K562 (cell line): Measurements from ENCODE around the gene MFSD12. TPM values are rescaled to one million over a fixed set of nuclear protein-coding genes. Genes with fewer than 3 reads are reported as not detected.

Source experiments
- ADNP ChIP-seq: fragments of 200-800 bp; sonication (Bioruptor generic); IDR thresholded peaks from 2 replicates; pipeline ENCODE4 v1.6.1; 2016; ENCODE audit warnings: missing genetic modification characterization, missing compliant biosample characterization
- ARID1B ChIP-seq: fragments of 450-650 bp; IDR thresholded peaks from 2 replicates; pipeline ENCODE4 v1.6.1; 2016; ENCODE audit warnings: antibody characterized with exemption, mild to moderate bottlenecking, inconsistent platforms
- ATF2 ChIP-seq: sonication (generic); formaldehyde crosslinking; IDR thresholded peaks from 2 replicates; pipeline ENCODE4 v1.8.1; 2022; ENCODE audit warnings: missing genetic modification reagents
- BRCA1 ChIP-seq, 2 experiments: fragments of 450-650 bp in 1 of 2; sonication (generic) in 1 of 2; formaldehyde crosslinking in 1 of 2; IDR thresholded peaks; 2 replicates each; pipeline versions ENCODE4 v1.5.0 to v1.6.1; 2017 to 2020; ENCODE audit warnings: mild to moderate bottlenecking in 1 of 2, missing genetic modification reagents in 1 of 2
- BRD9 ChIP-seq: fragments of 450-650 bp; IDR thresholded peaks from 2 replicates; pipeline ENCODE4 v1.6.1; 2018; ENCODE audit warnings: low read depth; ENCODE audit not compliant: partially characterized antibody
- CC2D1A ChIP-seq: fragments of 450-650 bp; IDR thresholded peaks from 2 replicates; pipeline ENCODE4 v1.6.1; 2017; ENCODE audit warnings: mild to moderate bottlenecking
- CHCHD3 ChIP-seq: fragments of 250-450 bp; sonication (Bioruptor Pico); IDR thresholded peaks from 2 replicates; pipeline ENCODE4 v2.1.2; 2022; ENCODE audit warnings: mild to moderate bottlenecking
- CTCF ChIP-seq, 3 experiments: IDR thresholded peaks in 2 of 3; conservative IDR thresholded peaks in 1 of 3; 2 replicates each; pipeline ENCODE4 v1.5.1; 2011 to 2012; ENCODE audit warnings: low read length in 3 of 3, mild to moderate bottlenecking in 3 of 3, control low read depth in 2 of 3, improper control_type of control experiment in 1 of 3, inconsistent platforms in 1 of 3, low read depth in 1 of 3, mixed read lengths in 1 of 3, moderate library complexity in 1 of 3; ENCODE audit not compliant: insufficient read depth in 2 of 3
- E2F3 ChIP-seq: fragments of 250-450 bp; sonication (Bioruptor Pico); IDR thresholded peaks from 2 replicates; pipeline ENCODE4 v1.4.0; 2020; ENCODE audit warnings: mild to moderate bottlenecking
- GTF2F1 ChIP-seq: IDR thresholded peaks from 2 replicates; pipeline ENCODE4 v1.6.1; 2011; ENCODE audit warnings: low read depth, low read length, improper control_type of control experiment
- TCF7 ChIP-seq: sonication (generic); IDR thresholded peaks from 2 replicates; pipeline ENCODE4 v1.6.1; 2016; ENCODE audit warnings: antibody characterized with exemption, borderline replicate concordance
- TCFL5 ChIP-seq: fragments of 250-450 bp; sonication (Bioruptor Pico); conservative IDR thresholded peaks from 2 replicates; pipeline ENCODE4 v1.6.1; 2021; ENCODE audit warnings: mild to moderate bottlenecking, moderate library complexity, matching md5 sums
- ZFX ChIP-seq: sonication (generic); formaldehyde crosslinking; IDR thresholded peaks from 2 replicates; pipeline ENCODE4 v1.8.0; 2022; ENCODE audit warnings: mild to moderate bottlenecking, missing genetic modification reagents, moderate library complexity
- ZNF121 ChIP-seq: sonication (generic); formaldehyde crosslinking; conservative IDR thresholded peaks from 2 replicates; pipeline ENCODE4 v1.8.0; 2022; ENCODE audit warnings: missing genetic modification reagents
- ZNF347 ChIP-seq: fragments of 450-650 bp; formaldehyde crosslinking; IDR thresholded peaks from 2 replicates; pipeline ENCODE4 v1.4.0; 2020; ENCODE audit warnings: low read depth, mild to moderate bottlenecking, moderate library complexity
- polyA plus RNA-seq, 8 experiments: library from polyadenylated mRNA; depleted of rRNA in 4 of 8; stranded (reverse) in 5 of 8; unstranded in 3 of 8; fragments of >200 nt; fragmentation: Nextera tagmentation in 2 of 8; fragmentation: Illumina TruSeq in 1 of 8; extraction: Ambion mirVana in 2 of 8; extraction: Trizol in 1 of 8; gene quantifications; 2 replicates each; pipeline versions ENCODE4 v1.2.1 to v1.2.3, GENCODE V29; 2011 to 2014; ENCODE audit warnings: inconsistent platforms in 1 of 8, missing spikeins in 1 of 8
- total RNA-seq, 7 experiments: library from RNA; depleted of rRNA in 6 of 7; stranded (reverse); fragments of >200 nt in 6 of 7; fragmentation: Illumina TruSeq in 2 of 7; extraction: Trizol in 2 of 7; gene quantifications; 2 replicates each; pipeline versions ENCODE4 v1.2.1 to v1.2.3, GENCODE V29; 2011 to 2021; ENCODE audit warnings: low replicate concordance in 1 of 7
- TF ChIP-seq, protein P1 (sequence below): IDR thresholded peaks from 2 replicates; pipeline ENCODE4 v1.6.1; 2011; ENCODE audit warnings: borderline replicate concordance, low read depth, mild to moderate bottlenecking, moderate library complexity, low read length; ENCODE audit not compliant: insufficient read depth, poor library complexity, severe bottlenecking
- TF ChIP-seq, protein P2 (sequence below): fragments of 450-650 bp; IDR thresholded peaks from 2 replicates; pipeline ENCODE4 v1.6.1; 2016; ENCODE audit warnings: mild to moderate bottlenecking
- TF ChIP-seq, protein P3 (sequence below): fragments of 450-650 bp; conservative IDR thresholded peaks from 2 replicates; pipeline ENCODE4 v1.6.1; 2016; ENCODE audit warnings: missing genetic modification characterization, low read depth, mild to moderate bottlenecking, missing compliant biosample characterization, moderate library complexity

Gene MFSD12
- total and polyA plus RNA-seq, 9 of the 15 experiments (the other 6 are each of a cell fraction or from before 2014, with no cell fraction given), result 0.69 to 112 (median 31.8) TPM

DNA sequence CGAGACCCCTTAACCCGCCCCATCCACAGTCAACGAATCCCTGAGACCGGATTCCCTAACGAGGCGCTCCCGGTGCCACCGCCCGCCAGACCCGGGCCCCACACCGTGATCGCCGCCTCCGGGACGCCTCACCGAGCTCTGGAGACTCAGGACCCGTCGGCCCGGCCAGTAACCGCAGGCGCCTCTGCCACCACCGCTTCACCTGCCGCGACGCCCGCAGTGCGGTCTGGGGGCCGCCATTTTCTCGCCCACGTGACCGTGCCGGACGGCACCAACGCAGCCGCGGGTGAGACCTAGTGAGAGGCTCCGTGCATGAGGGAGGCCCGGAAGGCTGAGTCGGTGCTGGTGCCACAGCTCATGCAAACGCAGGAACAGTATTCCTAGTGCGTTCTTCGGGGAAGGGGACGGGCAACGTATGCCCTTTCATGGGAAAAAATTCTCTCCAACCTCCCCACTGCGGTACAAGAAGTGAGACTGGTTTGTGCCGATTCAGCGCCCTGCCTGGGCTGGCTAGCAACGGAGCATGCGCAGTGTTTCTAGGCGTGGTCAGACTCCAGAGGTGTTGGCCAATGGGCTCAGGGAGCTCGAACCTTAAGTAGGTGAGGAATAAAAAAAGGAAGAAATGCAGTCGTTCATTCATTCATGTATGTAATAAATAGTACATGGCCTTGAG, 56.8 kb downstream of the MFSD12 start, which contains the start of gene DOHH (continued):
- TF ChIP-seq, protein P1, sequence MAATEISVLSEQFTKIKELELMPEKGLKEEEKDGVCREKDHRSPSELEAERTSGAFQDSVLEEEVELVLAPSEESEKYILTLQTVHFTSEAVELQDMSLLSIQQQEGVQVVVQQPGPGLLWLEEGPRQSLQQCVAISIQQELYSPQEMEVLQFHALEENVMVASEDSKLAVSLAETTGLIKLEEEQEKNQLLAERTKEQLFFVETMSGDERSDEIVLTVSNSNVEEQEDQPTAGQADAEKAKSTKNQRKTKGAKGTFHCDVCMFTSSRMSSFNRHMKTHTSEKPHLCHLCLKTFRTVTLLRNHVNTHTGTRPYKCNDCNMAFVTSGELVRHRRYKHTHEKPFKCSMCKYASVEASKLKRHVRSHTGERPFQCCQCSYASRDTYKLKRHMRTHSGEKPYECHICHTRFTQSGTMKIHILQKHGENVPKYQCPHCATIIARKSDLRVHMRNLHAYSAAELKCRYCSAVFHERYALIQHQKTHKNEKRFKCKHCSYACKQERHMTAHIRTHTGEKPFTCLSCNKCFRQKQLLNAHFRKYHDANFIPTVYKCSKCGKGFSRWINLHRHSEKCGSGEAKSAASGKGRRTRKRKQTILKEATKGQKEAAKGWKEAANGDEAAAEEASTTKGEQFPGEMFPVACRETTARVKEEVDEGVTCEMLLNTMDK, result no peak
- peak; percentile 35; the same call in 1 of the 2 replicates for TF ChIP-seq TCF7
- TF ChIP-seq ZNF121 (CRISPR knock-in tag), result no peak
- TF ChIP-seq CC2D1A, result no peak
- no peak for TF ChIP-seq CTCF (IDR thresholded peaks at IDR 0.05 in 2 of 3, conservative IDR thresholded peaks at IDR 0.05 in 1 of 3; ENCODE audit: insufficient read depth in 2 of 3, low read depth in 1 of 3, low read length in 3 of 3)
- no peak for TF ChIP-seq BRCA1 (IDR thresholded peaks at IDR 0.05)
- TF ChIP-seq BRCA1 (CRISPR knock-in tag; IDR thresholded peaks at IDR 0.05), result no peak
- TF ChIP-seq ARID1B, result 0 out of 2 replicates have a peak, but pooled peaks have one; percentile 28
- TF ChIP-seq CHCHD3 (CRISPR knock-in tag), result no peak
- no peak for TF ChIP-seq TCFL5 (CRISPR knock-in tag)
- no peak for TF ChIP-seq GTF2F1
- TF ChIP-seq, protein P2, sequence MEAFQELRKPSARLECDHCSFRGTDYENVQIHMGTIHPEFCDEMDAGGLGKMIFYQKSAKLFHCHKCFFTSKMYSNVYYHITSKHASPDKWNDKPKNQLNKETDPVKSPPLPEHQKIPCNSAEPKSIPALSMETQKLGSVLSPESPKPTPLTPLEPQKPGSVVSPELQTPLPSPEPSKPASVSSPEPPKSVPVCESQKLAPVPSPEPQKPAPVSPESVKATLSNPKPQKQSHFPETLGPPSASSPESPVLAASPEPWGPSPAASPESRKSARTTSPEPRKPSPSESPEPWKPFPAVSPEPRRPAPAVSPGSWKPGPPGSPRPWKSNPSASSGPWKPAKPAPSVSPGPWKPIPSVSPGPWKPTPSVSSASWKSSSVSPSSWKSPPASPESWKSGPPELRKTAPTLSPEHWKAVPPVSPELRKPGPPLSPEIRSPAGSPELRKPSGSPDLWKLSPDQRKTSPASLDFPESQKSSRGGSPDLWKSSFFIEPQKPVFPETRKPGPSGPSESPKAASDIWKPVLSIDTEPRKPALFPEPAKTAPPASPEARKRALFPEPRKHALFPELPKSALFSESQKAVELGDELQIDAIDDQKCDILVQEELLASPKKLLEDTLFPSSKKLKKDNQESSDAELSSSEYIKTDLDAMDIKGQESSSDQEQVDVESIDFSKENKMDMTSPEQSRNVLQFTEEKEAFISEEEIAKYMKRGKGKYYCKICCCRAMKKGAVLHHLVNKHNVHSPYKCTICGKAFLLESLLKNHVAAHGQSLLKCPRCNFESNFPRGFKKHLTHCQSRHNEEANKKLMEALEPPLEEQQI, result no peak
- TF ChIP-seq, protein P3, sequence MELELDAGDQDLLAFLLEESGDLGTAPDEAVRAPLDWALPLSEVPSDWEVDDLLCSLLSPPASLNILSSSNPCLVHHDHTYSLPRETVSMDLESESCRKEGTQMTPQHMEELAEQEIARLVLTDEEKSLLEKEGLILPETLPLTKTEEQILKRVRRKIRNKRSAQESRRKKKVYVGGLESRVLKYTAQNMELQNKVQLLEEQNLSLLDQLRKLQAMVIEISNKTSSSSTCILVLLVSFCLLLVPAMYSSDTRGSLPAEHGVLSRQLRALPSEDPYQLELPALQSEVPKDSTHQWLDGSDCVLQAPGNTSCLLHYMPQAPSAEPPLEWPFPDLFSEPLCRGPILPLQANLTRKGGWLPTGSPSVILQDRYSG (tag), result no peak
- TF ChIP-seq E2F3, result 0 out of 2 replicates have a peak, but pooled peaks have one; percentile 56
- no peak for TF ChIP-seq ZNF347 (CRISPR knock-in tag)
- TF ChIP-seq ATF2, result no peak
- no peak for TF ChIP-seq BRD9
- peak; percentile 72 for TF ChIP-seq ZFX (CRISPR knock-in tag)
- TF ChIP-seq ADNP (tag), result no peak
